ENCODE results near the gene MYO3B. TPM values are rescaled to one million over a fixed set of nuclear protein-coding genes. Genes with fewer than 3 reads are reported as not detected.

Gene MYO3B
- total RNA-seq, 1 experiment from 2014 or later, result 0.63 TPM

GRCh38 chr2:170562928-170563327, 385.0 kb downstream of the MYO3B start:
- no peaks in the 10 kb centered on the region for H3K79me2 ChIP-seq (ENCODE audit: insufficient read depth, low read length)
- H2BK15ac ChIP-seq (ENCODE audit: low read depth, low read length), result no peak overlapping the region
- H3K18ac ChIP-seq (ENCODE audit: insufficient read length, low read depth, low read length), result no peak overlapping the region
- H3K27me3 ChIP-seq (ENCODE audit: insufficient read depth, low read length), result no peaks in the 10 kb centered on the region
- no peak overlapping the region for H2BK5ac ChIP-seq (ENCODE audit: insufficient read length, low read length)
- Mint-ChIP-seq H3K9me3 (no peaks in the 10 kb centered on the region), H3K27ac (no peak overlapping the region), H3K4me1 (no peaks in the 10 kb centered on the region), H3K4me3 (no peak overlapping the region), H3K36me3 (ENCODE audit: insufficient read depth in 1 of 3, low read depth in 3 of 3) (no peaks in the 10 kb centered on the region), H3K27me3 (ENCODE audit: low read depth) (no peaks in the 10 kb centered on the region)
- no peak overlapping the region for H4K5ac ChIP-seq (ENCODE audit: insufficient read length, low read depth, low read length)
- no peak overlapping the region for H2BK20ac ChIP-seq (ENCODE audit: low read depth, low read length, poor library complexity, severe bottlenecking)
- H2BK12ac ChIP-seq (ENCODE audit: insufficient read length, low read depth, low read length), result no peak overlapping the region
- H2AFZ ChIP-seq (ENCODE audit: low read length), result no peak overlapping the region
- no peaks in the 10 kb centered on the region for H3K9me3 ChIP-seq (ENCODE audit: control insufficient read depth, low read depth, low read length)
- H3K56ac ChIP-seq (ENCODE audit: insufficient read length, low read depth, low read length), result no peak overlapping the region
- H3K4ac ChIP-seq (ENCODE audit: low read depth, low read length), result no peak overlapping the region
- no peak for TF ChIP-seq CTCF (conservative IDR thresholded peaks at IDR 0.05)
- no peak overlapping the region for H3K14ac ChIP-seq (ENCODE audit: insufficient read depth, low read length)
- H4K91ac ChIP-seq (ENCODE audit: insufficient read length, low read depth, low read length), result no peak overlapping the region
- H4K8ac ChIP-seq (replicated peaks; ENCODE audit: insufficient read length, low read depth, low read length), result no peak overlapping the region
- no peaks in the 10 kb centered on the region for H3K4me1 ChIP-seq (ENCODE audit: insufficient read depth, low read length)
- no peak overlapping the region for H3K4me2 ChIP-seq (ENCODE audit: insufficient read depth, insufficient read length, low read length)
- H4K20me1 ChIP-seq (ENCODE audit: control insufficient read depth, insufficient read depth, insufficient read length), result no peaks in the 10 kb centered on the region
- H3K9ac ChIP-seq (ENCODE audit: extremely low read depth, insufficient read length, low read length), result no peak overlapping the region
- H3K27ac ChIP-seq (ENCODE audit: insufficient read length, low read depth, low read length), result no peak overlapping the region
- no peak overlapping the region for H3K23ac ChIP-seq (ENCODE audit: insufficient read length, low read depth, low read length)
- no peaks in the 10 kb centered on the region for H3K23me2 ChIP-seq (ENCODE audit: insufficient read length, low read depth, low read length, poor library complexity, severe bottlenecking)
- no peak for DNase-seq
- H3K79me1 ChIP-seq (ENCODE audit: insufficient read depth, low read depth, low read length, poor library complexity, severe bottlenecking), result no peaks in the 10 kb centered on the region
- H2AK5ac ChIP-seq (ENCODE audit: insufficient read length, low read length), result no peak overlapping the region
- H2BK120ac ChIP-seq (ENCODE audit: low read depth, low read length, poor library complexity, severe bottlenecking), result no peak overlapping the region
- H3T11ph ChIP-seq (ENCODE audit: low read length), result no peak overlapping the region

All from H9 (cell line).